Caco-2 (cell line): Measurements from ENCODE around the gene COG3. TPM values are rescaled to one million over a fixed set of nuclear protein-coding genes. Genes with fewer than 3 reads are reported as not detected.

Experiments
- BruUV-seq: library from RNA; stranded (reverse); fragments of 400-500 nt; replicated peaks from 2 replicates; lab custom pipeline; 2021; lab: Mats Ljungman, UMichigan
- CTCF ChIA-PET: fragments of 300-600 bp; sonication (Branson Sonifier 250); formaldehyde crosslinking; loops from one replicate; lab custom pipeline; 2022; ENCODE audit warnings: antibody characterized with exemption; lab: Charles Lee
- POLR2A ChIA-PET: fragments of 300-600 bp; sonication (Branson Sonifier 250); formaldehyde crosslinking; loops from one replicate; lab custom pipeline; 2022; ENCODE audit warnings: antibody characterized with exemption; lab: Charles Lee
- DNase-seq, 2 experiments: peaks; one replicate each; pipeline versions ENCODE4 v3.0.0 to v3.0.0-alpha.2; 2020 to 2022
- H3K27me3 ChIP-seq: replicated peaks from 2 replicates; pipeline ENCODE4 v1.6.0; 2011; ENCODE audit warnings: low read length; ENCODE audit not compliant: control insufficient read depth, insufficient read depth
- H3K36me3 ChIP-seq: 2 replicates; pipeline ENCODE4 v1.5.1; 2011; ENCODE audit warnings: low read length; ENCODE audit not compliant: control insufficient read depth, insufficient read depth
- H3K4me1 ChIP-seq: fragments of 250-450 bp; sonication (Bioruptor Pico); 2 replicates; pipeline ENCODE4 v1.5.1; 2020; ENCODE audit warnings: mild to moderate bottlenecking
- H3K4me3 ChIP-seq: 2 replicates; pipeline ENCODE4 v1.5.1; 2011; ENCODE audit warnings: low read depth, mild to moderate bottlenecking, control low read depth, low read length
- H3K9me3 ChIP-seq: fragments of 250-450 bp; sonication (Bioruptor Pico); 2 replicates; pipeline ENCODE4 v1.5.1; 2020; ENCODE audit warnings: mild to moderate bottlenecking, moderate library complexity
- H3K27ac Mint-ChIP-seq: one replicate; pipeline ENCODE4 v1.8.0; 2022; ENCODE audit warnings: mixed read lengths; ENCODE audit not compliant: unreplicated experiment
- H3K27me3 Mint-ChIP-seq: one replicate; pipeline ENCODE4 v1.8.0; 2022; ENCODE audit warnings: mixed read lengths; ENCODE audit not compliant: insufficient read depth, unreplicated experiment
- H3K36me3 Mint-ChIP-seq: one replicate; pipeline ENCODE4 v1.8.0; 2022; ENCODE audit warnings: mild to moderate bottlenecking, mixed read lengths; ENCODE audit not compliant: insufficient read depth, unreplicated experiment
- H3K4me1 Mint-ChIP-seq: one replicate; pipeline ENCODE4 v1.8.0; 2022; ENCODE audit warnings: low read depth, mixed read lengths; ENCODE audit not compliant: unreplicated experiment
- H3K4me3 Mint-ChIP-seq: one replicate; pipeline ENCODE4 v1.8.0; 2022; ENCODE audit warnings: mild to moderate bottlenecking, moderate library complexity, mixed read lengths; ENCODE audit not compliant: unreplicated experiment
- H3K9me3 Mint-ChIP-seq: one replicate; pipeline ENCODE4 v1.8.0; 2022; ENCODE audit warnings: mixed read lengths; ENCODE audit not compliant: unreplicated experiment
- intact Hi-C: fragments of 100-400 bp; cut with micrococcal nuclease; formaldehyde crosslinking; loops from one replicate; pipeline ENCODE4 v1.10.0; 2022; ENCODE audit not compliant: unreplicated experiment
- total RNA-seq: library from RNA; stranded (reverse); gene quantifications from 2 replicates; pipeline ENCODE4 v1.2.3, GENCODE V29; 2022
- TF ChIP-seq, protein P1 (sequence below), 2 experiments: fragments of 200-600 bp in 1 of 2; IDR thresholded peaks; 1 replicate in 1 of 2; 2 replicates in 1 of 2; pipeline versions ENCODE4 v1.5.1 to v1.8.0; 2011 to 2022; ENCODE audit warnings: antibody characterized with exemption in 1 of 2, control low read depth in 1 of 2, inconsistent platforms in 1 of 2, low read depth in 1 of 2, low read length in 1 of 2, mild to moderate bottlenecking in 1 of 2, moderate library complexity in 1 of 2; ENCODE audit not compliant: insufficient read depth in 1 of 2, severe bottlenecking in 1 of 2, unreplicated experiment in 1 of 2

COG3 gene
- total RNA-seq, 1 experiment from 2014 or later, result 35.8 TPM

DNA sequence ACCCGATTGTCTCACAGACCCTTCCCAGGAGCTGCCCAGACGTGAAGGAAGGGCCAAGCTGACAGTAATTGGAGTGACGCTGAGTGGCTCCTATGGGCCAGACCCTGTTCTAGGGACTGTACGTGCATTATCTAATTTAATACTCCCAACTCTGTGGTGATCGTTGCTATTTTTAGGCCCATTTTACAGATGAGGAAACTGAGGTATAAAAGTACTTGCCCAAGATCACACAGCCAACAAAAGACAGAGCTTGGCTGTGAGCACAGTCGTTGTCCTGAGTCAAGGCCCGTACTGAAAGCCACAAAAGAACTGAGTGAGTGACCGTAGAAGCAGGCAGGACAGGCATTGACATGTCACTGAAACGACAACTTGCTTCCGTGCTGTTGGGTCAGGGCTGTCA lies 76.1 kb downstream of the COG3 start:
- intact Hi-C loops, result no loop called here
- Histone ChIP-seq H3K9me3 (no peaks in the 10 kb centered on the region), H3K4me3 (no peak overlapping the region), H3K27me3 (no peaks in the 10 kb centered on the region), H3K4me1 (peaks cover under 1% of the 10 kb centered on the region; the same call in 1 of the 2 replicates), H3K36me3 (no peaks in the 10 kb centered on the region)
- H3K9me3 Mint-ChIP-seq, result no peaks in the 10 kb centered on the region
- H3K4me1 Mint-ChIP-seq, result peaks cover 6% of the 10 kb centered on the region
- no TSS peak for BruUV-seq
- H3K4me3 Mint-ChIP-seq, result no peak overlapping the region
- DNase-seq, result no peak
- TF ChIP-seq, protein P1, sequence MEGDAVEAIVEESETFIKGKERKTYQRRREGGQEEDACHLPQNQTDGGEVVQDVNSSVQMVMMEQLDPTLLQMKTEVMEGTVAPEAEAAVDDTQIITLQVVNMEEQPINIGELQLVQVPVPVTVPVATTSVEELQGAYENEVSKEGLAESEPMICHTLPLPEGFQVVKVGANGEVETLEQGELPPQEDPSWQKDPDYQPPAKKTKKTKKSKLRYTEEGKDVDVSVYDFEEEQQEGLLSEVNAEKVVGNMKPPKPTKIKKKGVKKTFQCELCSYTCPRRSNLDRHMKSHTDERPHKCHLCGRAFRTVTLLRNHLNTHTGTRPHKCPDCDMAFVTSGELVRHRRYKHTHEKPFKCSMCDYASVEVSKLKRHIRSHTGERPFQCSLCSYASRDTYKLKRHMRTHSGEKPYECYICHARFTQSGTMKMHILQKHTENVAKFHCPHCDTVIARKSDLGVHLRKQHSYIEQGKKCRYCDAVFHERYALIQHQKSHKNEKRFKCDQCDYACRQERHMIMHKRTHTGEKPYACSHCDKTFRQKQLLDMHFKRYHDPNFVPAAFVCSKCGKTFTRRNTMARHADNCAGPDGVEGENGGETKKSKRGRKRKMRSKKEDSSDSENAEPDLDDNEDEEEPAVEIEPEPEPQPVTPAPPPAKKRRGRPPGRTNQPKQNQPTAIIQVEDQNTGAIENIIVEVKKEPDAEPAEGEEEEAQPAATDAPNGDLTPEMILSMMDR (IDR thresholded peaks at IDR 0.05; ENCODE audit: insufficient read depth in 1 of 2, low read depth in 1 of 2, low read length in 1 of 2, severe bottlenecking in 1 of 2, unreplicated experiment in 1 of 2), result no peak
- no peak overlapping the region for H3K27ac Mint-ChIP-seq
- CTCF ChIA-PET, result no interaction called here
- H3K36me3 Mint-ChIP-seq, result peaks cover 33% of the 10 kb centered on the region
- POLR2A ChIA-PET, result no interaction called here
- H3K27me3 Mint-ChIP-seq, result no peaks in the 10 kb centered on the region

DNA sequence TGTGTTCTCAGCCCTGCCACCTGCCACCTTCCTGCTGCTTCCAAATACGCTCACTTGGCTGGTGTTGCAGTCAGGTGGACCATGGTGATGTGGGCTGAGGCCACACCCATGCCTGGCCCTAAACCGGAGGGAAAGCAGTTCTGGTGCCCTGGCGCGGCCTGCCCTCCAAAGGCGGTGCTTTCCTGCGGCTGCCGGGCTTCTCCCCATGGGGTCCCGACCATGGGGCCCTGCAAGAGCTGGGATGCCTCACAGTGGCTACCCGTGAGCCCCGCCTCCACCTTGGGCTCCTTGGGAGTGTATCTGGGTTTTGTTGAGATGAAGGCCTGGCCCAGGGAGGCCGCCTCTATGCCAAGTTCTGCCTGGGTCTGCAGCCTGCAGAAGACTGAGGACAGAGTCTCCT lies 77.1 kb downstream of the COG3 start:
- intact Hi-C loops, result no loop called here
- no peaks in the 10 kb centered on the region for H3K9me3 ChIP-seq
- no peaks in the 10 kb centered on the region for H3K27me3 ChIP-seq
- peaks cover 10% of the 10 kb centered on the region for H3K4me1 ChIP-seq
- BruUV-seq, result no TSS peak
- no peak overlapping the region for H3K4me3 ChIP-seq
- H3K27ac Mint-ChIP-seq, result no peak overlapping the region
- no peaks in the 10 kb centered on the region for H3K27me3 Mint-ChIP-seq
- POLR2A ChIA-PET, result no interaction called here
- H3K36me3 ChIP-seq, result no peaks in the 10 kb centered on the region
- CTCF ChIA-PET, result no interaction called here
- TF ChIP-seq, protein P1 (IDR thresholded peaks at IDR 0.05; ENCODE audit: insufficient read depth in 1 of 2, low read depth in 1 of 2, low read length in 1 of 2, severe bottlenecking in 1 of 2, unreplicated experiment in 1 of 2), result no peak
- peaks cover 6% of the 10 kb centered on the region for H3K4me1 Mint-ChIP-seq
- H3K4me3 Mint-ChIP-seq, result no peak overlapping the region
- DNase-seq, result no peak
- H3K9me3 Mint-ChIP-seq, result no peaks in the 10 kb centered on the region
- H3K36me3 Mint-ChIP-seq, result peaks cover 29% of the 10 kb centered on the region

DNA sequence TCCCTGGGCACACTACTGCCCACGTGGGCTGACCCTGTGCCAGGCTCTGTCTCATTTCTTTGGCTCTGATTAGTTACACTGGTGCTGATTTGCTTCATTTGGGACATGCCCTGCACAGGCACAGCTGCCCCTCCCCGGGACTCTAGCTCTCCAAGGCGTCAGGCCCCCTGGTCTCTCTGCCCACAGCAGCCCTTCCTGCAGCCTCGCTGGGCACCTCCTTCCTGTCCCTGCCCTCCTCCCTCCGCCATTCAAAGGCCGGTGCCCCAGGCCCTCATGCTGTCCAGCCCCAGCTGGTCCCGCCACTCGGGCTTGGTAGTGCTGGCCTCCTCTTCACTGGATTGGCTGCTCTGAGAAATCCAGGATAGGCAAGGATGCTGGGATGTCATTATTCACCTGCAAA lies 77.7 kb downstream of the COG3 start:
- BruUV-seq, result no TSS peak
- no peaks in the 10 kb centered on the region for H3K9me3 Mint-ChIP-seq
- peaks cover 23% of the 10 kb centered on the region for H3K36me3 Mint-ChIP-seq
- Histone ChIP-seq H3K4me3 (no peak overlapping the region), H3K27me3 (no peaks in the 10 kb centered on the region), H3K36me3 (no peaks in the 10 kb centered on the region), H3K9me3 (no peaks in the 10 kb centered on the region), H3K4me1 (peaks cover 10% of the 10 kb centered on the region)
- H3K27me3 Mint-ChIP-seq, result no peaks in the 10 kb centered on the region
- H3K4me1 Mint-ChIP-seq, result no peaks in the 10 kb centered on the region
- POLR2A ChIA-PET, result no interaction called here
- intact Hi-C loops, result no loop called here
- DNase-seq, result no peak
- no peak overlapping the region for H3K27ac Mint-ChIP-seq
- CTCF ChIA-PET, result no interaction called here
- TF ChIP-seq, protein P1 (IDR thresholded peaks at IDR 0.05; ENCODE audit: insufficient read depth in 1 of 2, low read depth in 1 of 2, low read length in 1 of 2, severe bottlenecking in 1 of 2, unreplicated experiment in 1 of 2), result no peak
- no peak overlapping the region for H3K4me3 Mint-ChIP-seq
